Endothelial cell of umbilical vein (primary cell): Measurements from ENCODE around the gene DAP3.

Experiments
- CTCF ChIP-seq, 2 donors: IDR thresholded peaks; 1 replicate in 1 of 2; 2 replicates in 1 of 2; pipeline ENCODE4 v1.5.1; 2011; ENCODE audit warnings: low read length in 2 of 2, mild to moderate bottlenecking in 2 of 2, moderate library complexity in 2 of 2, control low read depth in 1 of 2, inconsistent platforms in 1 of 2, low read depth in 1 of 2; ENCODE audit not compliant: insufficient read depth in 1 of 2; ENCODE audit errors: extremely low read depth in 1 of 2
- EZH2 ChIP-seq: IDR thresholded peaks from 2 replicates; pipeline ENCODE4 v1.6.1; 2012; ENCODE audit warnings: borderline replicate concordance, low read depth, mild to moderate bottlenecking, moderate library complexity, low read length, inconsistent platforms; ENCODE audit not compliant: severe bottlenecking
- JUN ChIP-seq: IDR thresholded peaks from 2 replicates; pipeline ENCODE4 v1.6.1; 2011; ENCODE audit warnings: borderline replicate concordance, low read depth; ENCODE audit not compliant: insufficient read length, insufficient read depth
- MYC ChIP-seq: IDR thresholded peaks from one replicate; pipeline ENCODE4 v1.6.1; 2011; ENCODE audit warnings: mild to moderate bottlenecking, low read depth, low read length
- POLR2A ChIP-seq: IDR thresholded peaks from 2 replicates; pipeline ENCODE4 v1.6.1; 2012; ENCODE audit warnings: low read depth, mild to moderate bottlenecking, control low read depth, low read length
- POLR2AphosphoS5 ChIP-seq: IDR thresholded peaks from 2 replicates; pipeline ENCODE4 v1.6.1; 2012; ENCODE audit warnings: low read depth, mild to moderate bottlenecking, control low read depth, low read length, moderate library complexity; ENCODE audit not compliant: insufficient read depth

- TF ChIP-seq EZH2, result no peak
- no peak for TF ChIP-seq POLR2A
- TF ChIP-seq CTCF (IDR thresholded peaks at IDR 0.05; ENCODE audit: extremely low read depth in 1 of 2, insufficient read depth in 1 of 2, low read depth in 1 of 2, low read length in 2 of 2), result no peak
- TF ChIP-seq POLR2AphosphoS5, result no peak
- no peak for TF ChIP-seq JUN
- TF ChIP-seq MYC, result no peak
Observed at GRCh38 chr1:155719703-155720102, 30.8 kb downstream of the DAP3 start.
